Right lobe of liver (tissue), 4 donors: Measurements from ENCODE around the gene TMEM138.

Experiments
- POLR2A ChIP-seq: fragments of 450-650 bp; IDR thresholded peaks from one replicate; pipeline ENCODE4 v1.6.1; 2017; ENCODE audit warnings: antibody characterized with exemption, mild to moderate bottlenecking
- TF ChIP-seq, protein P1 (sequence below), 4 donors: fragments of 200-600 bp in 3 of 4; fragments of 450-650 bp in 1 of 4; IDR thresholded peaks; one replicate each; pipeline versions ENCODE4 v1.5.1 to v1.8.0; 2016 to 2022; ENCODE audit warnings: antibody characterized with exemption in 4 of 4, mild to moderate bottlenecking in 2 of 4
- donor health status: DM: no; HTN: no; CAD: no.
- donor health status: DM: no; HTN: no; CAD: no.
- donor health status: DM: no; HTN: yes; CAD: no.

DNA sequence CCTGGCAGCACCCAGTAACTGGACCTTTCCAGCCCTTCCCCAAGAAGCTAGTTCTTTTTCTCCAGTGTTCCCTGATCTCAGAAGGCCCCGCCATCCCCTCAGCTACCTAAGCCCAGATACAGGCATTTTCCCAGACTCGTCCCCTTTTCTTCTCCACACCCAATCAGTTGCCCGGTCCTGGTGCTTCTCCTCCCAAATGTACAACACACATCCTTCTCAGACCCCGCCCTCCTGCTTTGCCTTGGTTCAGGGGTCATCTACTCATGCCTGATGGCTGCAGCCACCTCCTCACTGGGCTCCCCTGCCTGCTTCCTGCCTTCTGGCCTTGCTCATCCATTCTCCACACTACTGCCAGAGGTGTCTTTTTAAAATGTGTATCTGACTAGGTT lies 22.7 kb upstream of the TMEM138 start:
- TF ChIP-seq POLR2A: no peak
- TF ChIP-seq, protein P1, sequence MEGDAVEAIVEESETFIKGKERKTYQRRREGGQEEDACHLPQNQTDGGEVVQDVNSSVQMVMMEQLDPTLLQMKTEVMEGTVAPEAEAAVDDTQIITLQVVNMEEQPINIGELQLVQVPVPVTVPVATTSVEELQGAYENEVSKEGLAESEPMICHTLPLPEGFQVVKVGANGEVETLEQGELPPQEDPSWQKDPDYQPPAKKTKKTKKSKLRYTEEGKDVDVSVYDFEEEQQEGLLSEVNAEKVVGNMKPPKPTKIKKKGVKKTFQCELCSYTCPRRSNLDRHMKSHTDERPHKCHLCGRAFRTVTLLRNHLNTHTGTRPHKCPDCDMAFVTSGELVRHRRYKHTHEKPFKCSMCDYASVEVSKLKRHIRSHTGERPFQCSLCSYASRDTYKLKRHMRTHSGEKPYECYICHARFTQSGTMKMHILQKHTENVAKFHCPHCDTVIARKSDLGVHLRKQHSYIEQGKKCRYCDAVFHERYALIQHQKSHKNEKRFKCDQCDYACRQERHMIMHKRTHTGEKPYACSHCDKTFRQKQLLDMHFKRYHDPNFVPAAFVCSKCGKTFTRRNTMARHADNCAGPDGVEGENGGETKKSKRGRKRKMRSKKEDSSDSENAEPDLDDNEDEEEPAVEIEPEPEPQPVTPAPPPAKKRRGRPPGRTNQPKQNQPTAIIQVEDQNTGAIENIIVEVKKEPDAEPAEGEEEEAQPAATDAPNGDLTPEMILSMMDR (IDR thresholded peaks at IDR 0.05): no peak
